ENCODE measurements around the gene HES1. TPM values are rescaled to one million over a fixed set of nuclear protein-coding genes. Genes with fewer than 3 reads are reported as not detected.

HES1 gene, protein sequence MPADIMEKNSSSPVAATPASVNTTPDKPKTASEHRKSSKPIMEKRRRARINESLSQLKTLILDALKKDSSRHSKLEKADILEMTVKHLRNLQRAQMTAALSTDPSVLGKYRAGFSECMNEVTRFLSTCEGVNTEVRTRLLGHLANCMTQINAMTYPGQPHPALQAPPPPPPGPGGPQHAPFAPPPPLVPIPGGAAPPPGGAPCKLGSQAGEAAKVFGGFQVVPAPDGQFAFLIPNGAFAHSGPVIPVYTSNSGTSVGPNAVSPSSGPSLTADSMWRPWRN
- 3.2 TPM for total RNA-seq (2013)
- 10 to 100 TPM in 1 of 3 donors, under 1 TPM in 2; 0.17 to 66.6 (median 0.26) TPM for polyA plus RNA-seq
- 16.7 and 19.7 TPM in 2 replicates for polyA minus RNA-seq
- total RNA-seq: 45.5 to 364 (median 99.7) reads per million in 11 experiments

DNA sequence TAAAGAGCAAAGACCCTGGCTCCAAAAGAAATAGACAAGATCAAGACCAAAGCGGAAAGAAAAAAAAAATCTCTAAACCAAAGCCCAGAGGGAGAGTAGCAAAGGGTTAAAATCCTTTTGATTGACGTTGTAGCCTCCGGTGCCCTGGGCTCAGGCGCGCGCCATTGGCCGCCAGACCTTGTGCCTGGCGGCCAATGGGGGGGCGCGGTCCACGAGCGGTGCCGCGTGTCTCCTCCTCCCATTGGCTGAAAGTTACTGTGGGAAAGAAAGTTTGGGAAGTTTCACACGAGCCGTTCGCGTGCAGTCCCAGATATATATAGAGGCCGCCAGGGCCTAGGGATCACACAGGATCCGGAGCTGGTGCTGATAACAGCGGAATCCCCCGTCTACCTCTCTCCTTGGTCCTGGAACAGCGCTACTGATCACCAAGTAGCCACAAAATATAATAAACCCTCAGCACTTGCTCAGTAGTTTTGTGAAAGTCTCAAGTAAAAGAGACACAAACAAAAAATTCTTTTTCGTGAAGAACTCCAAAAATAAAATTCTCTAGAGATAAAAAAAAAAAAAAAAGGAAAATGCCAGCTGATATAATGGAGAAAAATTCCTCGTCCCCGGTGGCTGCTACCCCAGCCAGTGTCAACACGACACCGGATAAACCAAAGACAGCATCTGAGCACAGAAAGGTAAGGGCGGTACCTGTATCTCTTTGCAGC is at the start of gene HES1:
HES1 (plus strand) TSS at position 343 of the 713 bp plus-strand sequence; CDS start at position 576, 233 bp downstream.
- Histone ChIP-seq H3K27ac (ENCODE audit: low read depth in 1 of 2, low read length in 2 of 2) (peak within 1 kb of the TSS; percentile 9 to 36), H3K9me3 (replicated peaks in 1 of 2; ENCODE audit: control insufficient read depth in 1 of 2, insufficient read depth in 1 of 2, low read length in 2 of 2) (peaks cover 6 to 19% of the 10 kb centered on the region in 2 donors), H3K79me2 (ENCODE audit: insufficient read depth, low read length) (no peaks in the 10 kb centered on the region), H3K27me3 (ENCODE audit: control insufficient read depth in 2 of 2, insufficient read depth in 2 of 2, low read length in 2 of 2) (peaks cover 83 to 90% of the 10 kb centered on the region in 2 donors), H3K9ac (ENCODE audit: insufficient read depth, low read length, poor library complexity, severe bottlenecking) (peak within 1 kb of the TSS; percentile 70), H3K4me3 (replicated peaks in 1 of 3; ENCODE audit: low read depth in 2 of 3, low read length in 3 of 3) (peak within 1 kb of the TSS; percentile 37 to 70 (median 42)), H3K4me1 (ENCODE audit: control insufficient read depth in 1 of 2, insufficient read depth in 2 of 2, low read length in 2 of 2) (peaks cover 44 to 53% of the 10 kb centered on the region in 2 donors), H3K36me3 (replicated peaks in 1 of 2; ENCODE audit: control insufficient read depth in 1 of 2, insufficient read depth in 2 of 2, low read length in 2 of 2) (no peaks in the 10 kb centered on the region), H3K4me2 (replicated peaks; ENCODE audit: extremely low read depth, low read length, poor library complexity, severe bottlenecking) (peak within 1 kb of the TSS; percentile 84), H2AFZ (ENCODE audit: insufficient read depth, low read depth, low read length, poor library complexity, severe bottlenecking) (peak within 1 kb of the TSS; percentile 81), H4K20me1 (ENCODE audit: insufficient read depth, low read length) (peaks cover 6% of the 10 kb centered on the region)
- WGBS (ENCODE audit: insufficient coverage): under 1% methylated on average over 23 of the region's 29 CpGs
- Mint-ChIP-seq H3K9me3 (peaks cover 0 to 44% (median 20%) of the 10 kb centered on the region in 7 donors), H3K4me3 (peak within 1 kb of the TSS; percentile 82 to 92), H3K36me3 (peaks cover 16 to 24% of the 10 kb centered on the region in 2 donors), H3K4me1 (peaks cover 40% of the 10 kb centered on the region), H3K27ac (peak within 1 kb of the TSS; percentile 76 to 91 (median 80)), H3K27me3 (ENCODE audit: low read depth in 3 of 3) (peaks cover 82 to 93% (median 86%) of the 10 kb centered on the region in 3 donors)
- no peak for TF ChIP-seq CTCF (IDR thresholded peaks at IDR 0.05)
- DNase-seq: peak; percentile 79 to 93 (median 83)
- intact Hi-C loops (cut with micrococcal nuclease): loop anchor here (2.0 to 5.0 kb wide), 4 partner anchors 49 to 133 kb away; no protein-coding TSS in a partner anchor

DNA sequence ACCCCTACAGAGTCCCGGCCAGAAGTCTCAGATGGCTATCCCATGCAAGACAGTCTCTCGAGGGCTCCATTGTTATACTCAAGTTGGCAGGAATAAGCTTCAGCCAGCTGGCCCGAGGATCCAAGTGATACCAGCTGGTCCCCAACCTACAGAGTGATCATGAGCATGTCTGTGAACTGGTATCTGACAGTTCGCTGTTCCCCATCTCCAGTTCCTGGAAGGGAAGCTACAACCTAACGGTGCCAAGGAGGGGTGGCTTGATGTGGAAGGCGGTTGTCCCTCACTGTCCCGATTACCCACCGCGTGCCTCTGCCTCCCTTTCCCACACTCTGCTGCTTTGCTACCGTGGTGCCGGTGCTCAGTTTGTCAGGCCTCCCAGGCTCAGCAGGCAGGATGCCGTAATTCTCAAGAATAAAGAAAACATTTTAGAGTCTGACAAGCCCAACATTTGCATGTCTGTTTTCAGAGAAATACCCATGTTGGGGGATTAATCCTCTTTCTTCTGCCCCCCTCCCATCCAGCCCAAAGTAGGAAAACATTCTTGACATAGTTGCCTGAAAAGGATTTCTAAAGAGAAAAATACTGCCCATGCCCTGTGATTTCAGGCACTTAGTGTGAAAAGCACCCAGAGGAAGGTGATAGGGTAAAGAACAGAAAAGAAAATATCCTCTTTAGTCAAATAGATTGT is 49.4 kb upstream of the HES1 start:
- intact Hi-C loops (cut with micrococcal nuclease): loop anchor here in 1 of 2 donors (5.0 to 10.0 kb wide), 2 partner anchors 51 to 82 kb away; partner anchors contain the start of gene HES1
- H3K9ac ChIP-seq (ENCODE audit: insufficient read depth, low read length, poor library complexity, severe bottlenecking): no peak overlapping the region
- H2AFZ ChIP-seq (ENCODE audit: insufficient read depth, low read depth, low read length, poor library complexity, severe bottlenecking): no peak overlapping the region
- no peaks in the 10 kb centered on the region for H3K9me3 ChIP-seq (replicated peaks in 1 of 2; ENCODE audit: control insufficient read depth in 1 of 2, insufficient read depth in 1 of 2, low read length in 2 of 2)
- H4K20me1 ChIP-seq (ENCODE audit: insufficient read depth, low read length): no peaks in the 10 kb centered on the region
- H3K27ac ChIP-seq (ENCODE audit: low read depth in 1 of 2, low read length in 2 of 2): no peak overlapping the region
- WGBS (ENCODE audit: insufficient coverage): 94% methylated on average over 6 of the region's 12 CpGs
- H3K27me3 ChIP-seq (ENCODE audit: control insufficient read depth in 2 of 2, insufficient read depth in 2 of 2, low read length in 2 of 2): peaks cover 0 to 5% of the 10 kb centered on the region in 2 donors
- TF ChIP-seq CTCF (IDR thresholded peaks at IDR 0.05): no peak
- Mint-ChIP-seq H3K4me3 (peak overlapping the region in 1 of 2 donors; percentile 12), H3K36me3 (peaks cover 0 to 3% of the 10 kb centered on the region in 2 donors), H3K27me3 (ENCODE audit: low read depth in 3 of 3) (peaks cover 5 to 12% (median 8%) of the 10 kb centered on the region in 3 donors), H3K27ac (peak overlapping the region in 2 of 7 donors; percentile 39 to 68), H3K4me1 (peaks cover 39% of the 10 kb centered on the region), H3K9me3 (no peaks in the 10 kb centered on the region)
- no peaks in the 10 kb centered on the region for H3K36me3 ChIP-seq (replicated peaks in 1 of 2; ENCODE audit: control insufficient read depth in 1 of 2, insufficient read depth in 2 of 2, low read length in 2 of 2)
- no peak for DNase-seq
- no peak overlapping the region for H3K4me3 ChIP-seq (replicated peaks in 1 of 3; ENCODE audit: low read depth in 2 of 3, low read length in 3 of 3)
- H3K79me2 ChIP-seq (ENCODE audit: insufficient read depth, low read length): no peaks in the 10 kb centered on the region
- H3K4me2 ChIP-seq (replicated peaks; ENCODE audit: extremely low read depth, low read length, poor library complexity, severe bottlenecking): no peak overlapping the region
- H3K4me1 ChIP-seq (ENCODE audit: control insufficient read depth in 1 of 2, insufficient read depth in 2 of 2, low read length in 2 of 2): peaks cover 30 to 31% of the 10 kb centered on the region in 2 donors

Data from CD14-positive monocyte (primary cell).